Osteoblast (primary cell): ENCODE data around the gene AFAP1. TPM values are rescaled to one million over a fixed set of nuclear protein-coding genes. Genes with fewer than 3 reads are reported as not detected.
A peak's percentile ranks its signal among the peaks of the same experiment; 100 is the strongest.

Experiments
- DNase-seq: peaks from one replicate; pipeline ENCODE4 v3.0.0; 2011; ENCODE audit warnings: low spot score, mixed read lengths; ENCODE audit not compliant: insufficient read length; ENCODE audit errors: missing footprints
- H2AFZ ChIP-seq: 2 replicates; pipeline ENCODE4 v1.6.0; 2011; ENCODE audit warnings: mild to moderate bottlenecking, low read length
- H3K27ac ChIP-seq: 2 replicates; pipeline ENCODE4 v1.5.1; 2011; ENCODE audit warnings: mild to moderate bottlenecking, low read depth, low read length, moderate library complexity
- H3K27me3 ChIP-seq: 2 replicates; pipeline ENCODE4 v1.6.0; 2012; ENCODE audit warnings: mild to moderate bottlenecking, control low read depth, inconsistent platforms, low read length, moderate library complexity; ENCODE audit not compliant: insufficient read depth
- H3K36me3 ChIP-seq: 2 replicates; pipeline ENCODE4 v1.5.1; 2011; ENCODE audit warnings: mild to moderate bottlenecking, low read length, control low read depth, moderate library complexity; ENCODE audit not compliant: insufficient read depth
- H3K4me1 ChIP-seq: 2 replicates; pipeline ENCODE4 v1.5.1; 2011; ENCODE audit warnings: mild to moderate bottlenecking, low read length, control low read depth, moderate library complexity; ENCODE audit not compliant: insufficient read depth
- H3K4me2 ChIP-seq: 2 replicates; pipeline ENCODE4 v1.6.0; 2011; ENCODE audit warnings: mild to moderate bottlenecking, low read length; ENCODE audit not compliant: insufficient read depth
- H3K4me3 ChIP-seq: fragments of 200-600 bp; sonication (generic); 3 replicates; pipeline ENCODE4 v1.5.1; 2012; ENCODE audit warnings: mild to moderate bottlenecking, low read length, inconsistent platforms; ENCODE audit not compliant: insufficient read depth
- H3K79me2 ChIP-seq: 2 replicates; pipeline ENCODE4 v1.6.0; 2012; ENCODE audit warnings: mild to moderate bottlenecking, low read length, control low read depth, inconsistent platforms; ENCODE audit not compliant: insufficient read depth
- H3K9me3 ChIP-seq: 2 replicates; pipeline ENCODE4 v1.5.1; 2011; ENCODE audit warnings: low read depth, low read length, control low read depth
- H4K20me1 ChIP-seq: 2 replicates; pipeline ENCODE4 v1.6.0; 2012; ENCODE audit warnings: mild to moderate bottlenecking, low read length, control low read depth; ENCODE audit not compliant: insufficient read depth
- CTCF ChIP-seq: IDR thresholded peaks from 2 replicates; pipeline ENCODE4 v1.5.1; 2011; ENCODE audit warnings: mild to moderate bottlenecking, low read depth, low read length, moderate library complexity; ENCODE audit errors: extremely low read depth
- total RNA-seq: library from RNA; depleted of rRNA; stranded (reverse); fragments of >200 nt; gene quantifications from 2 replicates; pipeline ENCODE4 v1.2.3, GENCODE V29; 2012

Gene AFAP1
- total RNA-seq, 1 donor, result 101 TPM

DNA sequence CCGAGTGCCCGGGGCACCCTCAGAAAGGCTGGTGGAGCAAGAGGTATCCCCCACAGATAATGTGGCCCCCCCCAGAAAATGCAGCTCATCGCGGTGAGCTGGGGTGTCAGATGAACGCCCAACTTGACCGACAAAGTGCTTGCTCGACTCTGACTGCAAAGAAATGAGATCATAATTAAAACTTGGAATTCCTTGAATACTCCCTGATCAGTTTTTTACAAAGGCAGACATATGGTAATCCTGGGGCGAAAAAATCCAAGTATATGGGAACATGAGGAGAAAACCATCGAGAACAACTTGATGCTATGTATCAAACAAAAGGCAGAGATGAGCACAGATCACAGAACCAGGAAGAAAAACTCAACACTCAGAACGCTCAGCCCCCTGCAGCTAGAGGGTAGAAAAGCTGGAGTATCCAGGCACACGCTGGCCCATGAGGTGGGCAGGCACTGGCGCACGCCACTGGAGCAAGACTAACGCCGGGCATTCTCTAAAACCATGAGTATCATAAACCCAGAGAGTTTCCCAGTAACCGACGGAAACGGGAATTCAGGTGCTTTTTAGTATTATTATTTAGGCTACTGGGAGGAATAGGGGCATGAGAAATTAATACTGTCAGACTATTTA is 127.3 kb downstream of the AFAP1 start:
- Histone ChIP-seq H3K4me1 (peaks cover 50% of the 10 kb centered on the region), H3K4me3 (no peak overlapping the region), H3K79me2 (peaks cover 91% of the 10 kb centered on the region), H3K27ac (peak overlapping the region; percentile 85), H2AFZ (no peak overlapping the region), H3K36me3 (peaks cover 97% of the 10 kb centered on the region), H3K9me3 (peaks cover 13% of the 10 kb centered on the region), H4K20me1 (peaks cover 12% of the 10 kb centered on the region), H3K4me2 (no peak overlapping the region), H3K27me3 (no peaks in the 10 kb centered on the region)
- no peak for TF ChIP-seq CTCF
- no peak for DNase-seq

GRCh38 chr4:7811536-7812191 is 128.0 kb downstream of the AFAP1 start:
- Histone ChIP-seq H3K4me1 (peaks cover 51% of the 10 kb centered on the region), H3K9me3 (peaks cover 14% of the 10 kb centered on the region), H3K27me3 (no peaks in the 10 kb centered on the region), H3K4me3 (no peak overlapping the region), H3K27ac (peak overlapping the region; percentile 17), H3K4me2 (no peak overlapping the region), H3K36me3 (peaks cover 97% of the 10 kb centered on the region), H3K79me2 (peaks cover 90% of the 10 kb centered on the region), H4K20me1 (peaks cover 12% of the 10 kb centered on the region), H2AFZ (no peak overlapping the region)
- no peak for DNase-seq
- no peak for TF ChIP-seq CTCF

GRCh38 chr4:7810783-7811535 is 128.7 kb downstream of the AFAP1 start:
- no peak for DNase-seq
- no peak for TF ChIP-seq CTCF
- Histone ChIP-seq H4K20me1 (peaks cover 12% of the 10 kb centered on the region), H3K4me2 (no peak overlapping the region), H3K4me1 (peaks cover 51% of the 10 kb centered on the region), H3K27me3 (no peaks in the 10 kb centered on the region), H3K4me3 (no peak overlapping the region), H2AFZ (no peak overlapping the region), H3K27ac (no peak overlapping the region), H3K79me2 (peaks cover 89% of the 10 kb centered on the region), H3K9me3 (peaks cover 14% of the 10 kb centered on the region), H3K36me3 (peaks cover 97% of the 10 kb centered on the region)

- H3K9me3 ChIP-seq, result peaks cover 14% of the 10 kb centered on the region
- no peak for DNase-seq
- peaks cover 12% of the 10 kb centered on the region for H4K20me1 ChIP-seq
- H3K79me2 ChIP-seq, result peaks cover 90% of the 10 kb centered on the region
- H2AFZ ChIP-seq, result no peak overlapping the region
- H3K27ac ChIP-seq, result peak overlapping the region; percentile 80
- H3K4me1 ChIP-seq, result peaks cover 50% of the 10 kb centered on the region
- H3K4me3 ChIP-seq, result no peak overlapping the region
- no peaks in the 10 kb centered on the region for H3K27me3 ChIP-seq
- peaks cover 92% of the 10 kb centered on the region for H3K36me3 ChIP-seq
- H3K4me2 ChIP-seq, result no peak overlapping the region
- no peak for TF ChIP-seq CTCF
These were observed 130.9 kb downstream of the AFAP1 start for GRCh38 chr4:7808752-7809151.
